Mesenchymal stem cell (in vitro differentiated cells and primary cell): ENCODE measurements around the gene NUMB.
A peak's percentile ranks its signal among the peaks of the same experiment; 100 is the strongest.

ENCODE experiments used
- DNase-seq: peaks from one replicate; pipeline ENCODE4 v3.0.0-alpha.2; 2013
- H2AFZ ChIP-seq: one replicate; pipeline ENCODE4 v1.6.1; 2013; ENCODE audit warnings: low read depth, mild to moderate bottlenecking, control low read depth, inconsistent platforms, low read length, moderate library complexity
- H2AK5ac ChIP-seq: 2 replicates; pipeline ENCODE4 v1.6.1; 2013; ENCODE audit warnings: low read length, moderate library complexity, mild to moderate bottlenecking, inconsistent platforms; ENCODE audit not compliant: severe bottlenecking
- H2BK120ac ChIP-seq: one replicate; pipeline ENCODE4 v1.6.1; 2013; ENCODE audit warnings: low read depth, mild to moderate bottlenecking, inconsistent platforms, low read length, moderate library complexity
- H2BK12ac ChIP-seq, 2 experiments: one replicate each; pipeline ENCODE4 v1.6.1; 2013; ENCODE audit warnings: inconsistent platforms in 2 of 2, low read length in 2 of 2, mild to moderate bottlenecking in 2 of 2, moderate library complexity in 2 of 2, control low read depth in 1 of 2
- H2BK15ac ChIP-seq: one replicate; pipeline ENCODE4 v1.6.1; 2013; ENCODE audit warnings: mild to moderate bottlenecking, low read depth, inconsistent platforms; ENCODE audit not compliant: poor library complexity, severe bottlenecking
- H2BK5ac ChIP-seq: 2 replicates; pipeline ENCODE4 v1.6.1; 2013; ENCODE audit warnings: low read depth, mild to moderate bottlenecking, low read length, control low read depth, inconsistent platforms; ENCODE audit not compliant: poor library complexity, severe bottlenecking
- H3K14ac ChIP-seq, 2 experiments: one replicate each; pipeline ENCODE4 v1.6.1; 2013; ENCODE audit warnings: inconsistent platforms in 2 of 2, low read length in 2 of 2, control low read depth in 1 of 2, mild to moderate bottlenecking in 1 of 2, moderate library complexity in 1 of 2
- H3K18ac ChIP-seq, 2 experiments: one replicate each; pipeline ENCODE4 v1.6.1; 2013; ENCODE audit warnings: inconsistent platforms in 2 of 2, low read length in 2 of 2, control low read depth in 1 of 2, low read depth in 1 of 2, mild to moderate bottlenecking in 1 of 2
- H3K23ac ChIP-seq, 2 experiments: one replicate each; pipeline ENCODE4 v1.6.1; 2013; ENCODE audit warnings: inconsistent platforms in 2 of 2, low read length in 2 of 2, mild to moderate bottlenecking in 2 of 2, moderate library complexity in 2 of 2, control low read depth in 1 of 2
- H3K27ac ChIP-seq: 2 replicates; pipeline ENCODE4 v1.5.1; 2013; ENCODE audit warnings: mild to moderate bottlenecking, moderate library complexity, low read length, control low read depth, inconsistent platforms; ENCODE audit not compliant: poor library complexity, severe bottlenecking
- H3K27me3 ChIP-seq, 2 experiments: 2 replicates each; pipeline versions ENCODE4 v1.6.1 to v1.7.0; 2013; ENCODE audit warnings: low read length in 2 of 2, mild to moderate bottlenecking in 2 of 2, moderate library complexity in 2 of 2, control low read depth in 1 of 2, inconsistent platforms in 1 of 2; ENCODE audit not compliant: control insufficient read depth in 1 of 2, insufficient read depth in 1 of 2
- H3K36me3 ChIP-seq, 2 experiments: 2 replicates each; pipeline versions ENCODE4 v1.6.1 to v1.7.0; 2013; ENCODE audit warnings: low read length in 2 of 2, control low read depth in 1 of 2, inconsistent platforms in 1 of 2, low read depth in 1 of 2, mild to moderate bottlenecking in 1 of 2; ENCODE audit not compliant: insufficient read depth in 2 of 2, control insufficient read depth in 1 of 2
- H3K4ac ChIP-seq, 2 experiments: one replicate each; pipeline ENCODE4 v1.6.1; 2013; ENCODE audit warnings: inconsistent platforms in 2 of 2, low read length in 2 of 2, mild to moderate bottlenecking in 2 of 2, moderate library complexity in 2 of 2, control low read depth in 1 of 2, low read depth in 1 of 2
- H3K4me1 ChIP-seq: 2 replicates; pipeline ENCODE4 v1.6.1; 2013; ENCODE audit warnings: low read depth, low read length, control low read depth; ENCODE audit not compliant: control insufficient read depth, insufficient read depth
- H3K4me2 ChIP-seq: 2 replicates; pipeline ENCODE4 v1.6.1; 2013; ENCODE audit warnings: low read length, mild to moderate bottlenecking, inconsistent platforms; ENCODE audit not compliant: poor library complexity, severe bottlenecking
- H3K4me3 ChIP-seq, 2 experiments: 2 replicates each; pipeline versions ENCODE4 v1.5.1 to v1.7.0; 2013; ENCODE audit warnings: low read length in 2 of 2, mild to moderate bottlenecking in 2 of 2, control low read depth in 1 of 2, low read depth in 1 of 2; ENCODE audit not compliant: insufficient read depth in 1 of 2
- H3K79me1 ChIP-seq: replicated peaks from 2 replicates; pipeline ENCODE4 v1.6.1; 2013; ENCODE audit warnings: mild to moderate bottlenecking, control low read depth, low read length, inconsistent platforms; ENCODE audit not compliant: poor library complexity, severe bottlenecking
- H3K9ac ChIP-seq: 2 replicates; pipeline ENCODE4 v1.7.0; 2013; ENCODE audit warnings: mild to moderate bottlenecking, low read length, moderate library complexity
- H3K9me3 ChIP-seq: 2 replicates; pipeline ENCODE4 v1.7.0; 2013; ENCODE audit warnings: mild to moderate bottlenecking, low read length; ENCODE audit not compliant: control insufficient read depth
- H4K8ac ChIP-seq: one replicate; pipeline ENCODE4 v1.6.1; 2013; ENCODE audit warnings: inconsistent platforms, mild to moderate bottlenecking, low read length, moderate library complexity
- H4K91ac ChIP-seq: one replicate; pipeline ENCODE4 v1.6.1; 2013; ENCODE audit warnings: mild to moderate bottlenecking, low read length, inconsistent platforms
- WGBS: methylation state at CpG from one replicate; pipeline ENCODE4 v1.1.7; 2013; ENCODE audit warnings: mixed read lengths; 5-methylcytosine and 5-hydroxymethylcytosine counted together

NUMB gene

GRCh38 chr14:73463411-73463810, 5.1 kb upstream of the NUMB start:
- H3K4me1 ChIP-seq = peaks cover 4% of the 10 kb centered on the region
- H2AK5ac ChIP-seq = no peak overlapping the region
- WGBS = 54% methylated on average over 5 of the region's 5 CpGs
- H4K91ac ChIP-seq = no peak overlapping the region
- no peak overlapping the region for H3K27ac ChIP-seq
- H2BK5ac ChIP-seq = no peak overlapping the region
- no peak overlapping the region for H2BK15ac ChIP-seq
- H2BK12ac ChIP-seq = peak overlapping the region in 1 of 2 experiments; percentile 95
- H3K4me2 ChIP-seq = no peak overlapping the region
- H3K23ac ChIP-seq = no peak overlapping the region
- H3K4me3 ChIP-seq = peak overlapping the region in 1 of 2 experiments; percentile 50
- H4K8ac ChIP-seq = peak overlapping the region; percentile 84
- no peak overlapping the region for H2BK120ac ChIP-seq
- peak overlapping the region in 1 of 2 experiments; percentile 96 for H3K4ac ChIP-seq
- H3K9me3 ChIP-seq = no peaks in the 10 kb centered on the region
- no peaks in the 10 kb centered on the region for H3K36me3 ChIP-seq
- peak; percentile 98 for DNase-seq
- peak overlapping the region in 1 of 2 experiments; percentile 61 for H3K18ac ChIP-seq
- H2AFZ ChIP-seq = no peak overlapping the region
- no peaks in the 10 kb centered on the region for H3K79me1 ChIP-seq
- no peaks in the 10 kb centered on the region for H3K27me3 ChIP-seq
- peak overlapping the region; percentile 86 for H3K9ac ChIP-seq
- H3K14ac ChIP-seq = peak overlapping the region in 1 of 2 experiments; percentile 53

GRCh38 chr14:73462815-73463214, 4.5 kb upstream of the NUMB start:
- H3K36me3 ChIP-seq = no peaks in the 10 kb centered on the region
- H2BK15ac ChIP-seq = no peak overlapping the region
- no peak overlapping the region for H3K23ac ChIP-seq
- no peak overlapping the region for H3K4me2 ChIP-seq
- H3K14ac ChIP-seq = no peak overlapping the region
- H3K79me1 ChIP-seq = no peaks in the 10 kb centered on the region
- peak overlapping the region; percentile 86 for H3K9ac ChIP-seq
- DNase-seq = peak; percentile 33
- H2BK12ac ChIP-seq = no peak overlapping the region
- H3K4ac ChIP-seq = no peak overlapping the region
- H4K91ac ChIP-seq = no peak overlapping the region
- no peak overlapping the region for H2AK5ac ChIP-seq
- no peak overlapping the region for H4K8ac ChIP-seq
- H2BK120ac ChIP-seq = no peak overlapping the region
- H3K18ac ChIP-seq = no peak overlapping the region
- no peaks in the 10 kb centered on the region for H3K9me3 ChIP-seq
- no peak overlapping the region for H3K27ac ChIP-seq
- no peaks in the 10 kb centered on the region for H3K27me3 ChIP-seq
- H3K4me1 ChIP-seq = peaks cover 2% of the 10 kb centered on the region
- H3K4me3 ChIP-seq = peak overlapping the region in 1 of 2 experiments; percentile 50
- no peak overlapping the region for H2AFZ ChIP-seq
- 80% methylated on average over 4 of the region's 4 CpGs for WGBS
- no peak overlapping the region for H2BK5ac ChIP-seq

- no peaks in the 10 kb centered on the region for H3K79me1 ChIP-seq
- no peak overlapping the region for H4K8ac ChIP-seq
- no peaks in the 10 kb centered on the region for H3K27me3 ChIP-seq
- peak overlapping the region; percentile 64 for H2BK120ac ChIP-seq
- H2AK5ac ChIP-seq = no peak overlapping the region
- 83% methylated on average over 6 of the region's 6 CpGs for WGBS
- no peaks in the 10 kb centered on the region for H3K36me3 ChIP-seq
- peak overlapping the region; percentile 6 to 66 for H2BK12ac ChIP-seq
- H3K23ac ChIP-seq = no peak overlapping the region
- no peak overlapping the region for H3K27ac ChIP-seq
- no peak overlapping the region for H3K4me2 ChIP-seq
- peak overlapping the region; percentile 7 for H4K91ac ChIP-seq
- H3K18ac ChIP-seq = peak overlapping the region; percentile 48 to 65
- no peaks in the 10 kb centered on the region for H3K9me3 ChIP-seq
- H3K4me3 ChIP-seq = peak overlapping the region in 1 of 2 experiments; percentile 50
- H2AFZ ChIP-seq = no peak overlapping the region
- no peak overlapping the region for H3K14ac ChIP-seq
- DNase-seq = peak; percentile 50
- peak overlapping the region; percentile 86 for H3K9ac ChIP-seq
- H2BK5ac ChIP-seq = no peak overlapping the region
- H2BK15ac ChIP-seq = peak overlapping the region; percentile 88
- peak overlapping the region; percentile 19 to 46 for H3K4ac ChIP-seq
- peaks cover 2% of the 10 kb centered on the region for H3K4me1 ChIP-seq
Observed at GRCh38 chr14:73462048-73462715, 3.8 kb upstream of the NUMB start.

GRCh38 chr14:73461478-73462047, 3.2 kb upstream of the NUMB start:
- Histone ChIP-seq H3K27ac (no peak overlapping the region), H2AFZ (no peak overlapping the region), H4K91ac (no peak overlapping the region), H3K4ac (peak overlapping the region in 1 of 2 experiments; percentile 24), H3K9ac (peak overlapping the region; percentile 86), H3K36me3 (no peaks in the 10 kb centered on the region), H3K79me1 (no peaks in the 10 kb centered on the region), H3K9me3 (no peaks in the 10 kb centered on the region), H2BK15ac (no peak overlapping the region), H3K18ac (peak overlapping the region in 1 of 2 experiments; percentile 21), H2BK5ac (no peak overlapping the region), H3K23ac (no peak overlapping the region), H3K14ac (no peak overlapping the region), H3K4me3 (peak overlapping the region in 1 of 2 experiments; percentile 50), H3K4me1 (peaks cover 2% of the 10 kb centered on the region), H3K4me2 (no peak overlapping the region), H2BK12ac (no peak overlapping the region), H4K8ac (no peak overlapping the region), H2BK120ac (no peak overlapping the region), H3K27me3 (no peaks in the 10 kb centered on the region), H2AK5ac (no peak overlapping the region)
- 80% methylated on average over 6 of the region's 6 CpGs for WGBS
- peak; percentile 24 for DNase-seq
